ENCODE results near the gene DBX2.
"Not testable (repeated sequence)": the region's sequence is repeated elsewhere in the genome, so short reads cannot be mapped to it uniquely, and the experiment has no call there.

DBX2 gene

GRCh38 chr12:45008211-45008610 lies 42.7 kb downstream of the DBX2 start:
- DNase-seq: no peak

DNA sequence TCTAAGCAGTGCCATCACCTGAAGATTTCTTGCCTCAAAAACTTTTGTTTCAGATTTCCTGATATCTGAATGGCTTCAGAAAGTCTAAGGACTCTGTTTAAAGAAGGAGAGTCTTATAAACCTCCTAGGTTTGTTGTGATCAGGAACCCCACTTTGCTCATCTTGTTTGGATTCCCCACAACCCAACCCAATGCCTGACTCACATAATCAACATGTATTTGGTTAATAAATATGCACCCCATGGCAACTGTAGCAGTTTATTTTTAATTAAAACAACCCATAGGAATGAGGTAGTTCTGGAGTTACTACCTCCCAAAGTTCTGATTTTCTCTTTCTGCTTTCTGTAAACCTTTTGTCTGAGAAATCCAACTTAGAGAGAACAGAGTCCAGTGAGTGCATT lies 51.5 kb downstream of the DBX2 start:
- no peak for DNase-seq

GRCh38 chr12:44993161-44993560 lies 57.7 kb downstream of the DBX2 start:
- DNase-seq: no peak

DNA sequence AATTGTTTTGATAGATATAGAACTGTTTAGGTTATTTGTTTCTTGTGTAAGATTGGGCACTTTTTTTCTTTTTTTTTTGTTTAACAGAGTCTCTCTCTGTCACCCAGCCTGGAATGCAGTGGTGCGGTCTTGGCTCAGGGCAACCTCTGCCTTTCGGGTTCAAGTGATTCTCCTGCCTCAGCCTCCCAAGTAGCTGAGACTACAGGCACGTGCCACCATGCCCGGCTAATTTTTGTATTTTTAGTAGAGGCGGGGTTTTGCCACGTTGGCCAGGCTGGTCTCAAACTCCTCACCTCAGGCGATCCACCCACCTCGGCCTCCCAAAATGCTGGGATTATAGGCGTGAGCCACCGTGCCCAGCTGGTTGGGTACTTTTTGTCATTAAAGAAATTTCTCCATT lies 66.0 kb downstream of the DBX2 start:
- DNase-seq: not testable (repeated sequence)

DNA sequence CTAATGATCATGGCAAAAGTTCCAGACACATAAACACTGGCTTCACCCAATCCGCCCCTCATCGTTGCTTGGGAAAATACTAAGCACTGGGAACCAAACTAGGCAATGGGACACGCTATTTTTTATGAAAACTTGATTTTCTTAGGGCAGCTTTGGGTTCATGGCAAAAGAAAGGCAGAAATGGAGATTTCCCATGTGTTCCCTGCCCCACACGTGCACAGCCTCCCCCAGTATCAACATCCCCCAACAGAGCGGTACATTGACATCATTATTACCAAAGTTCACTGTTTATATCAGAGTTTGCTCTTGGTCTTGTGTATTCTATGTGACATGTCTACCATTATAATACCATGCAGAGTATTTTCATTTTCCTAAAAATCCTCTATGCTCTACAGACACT lies 71.0 kb downstream of the DBX2 start:
- no peak for DNase-seq

DNA sequence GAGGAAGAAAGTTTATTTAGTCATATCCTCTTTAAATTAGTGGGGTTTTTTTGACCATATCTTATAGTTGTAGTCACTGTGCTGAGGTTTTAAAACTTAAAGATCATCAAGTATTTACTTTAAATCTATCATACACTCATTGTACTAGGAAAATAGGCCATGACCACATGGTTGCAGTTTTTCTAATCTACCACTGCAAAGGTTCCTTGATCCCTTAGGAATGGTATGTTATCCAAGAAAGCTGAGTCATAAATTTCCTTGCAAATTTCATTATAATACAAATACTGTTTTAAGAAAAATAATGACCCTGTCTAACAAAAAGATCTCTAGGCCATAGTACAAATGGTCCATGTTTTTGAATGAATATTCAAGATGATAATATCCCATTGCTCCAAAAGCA lies 74.7 kb downstream of the DBX2 start:
- no peak for DNase-seq

- peak in 2 of 4 experiments; percentile 1 to 10 for DNase-seq
Observed at GRCh38 chr12:44972746-44973421, 78.0 kb downstream of the DBX2 start.

- no peak for DNase-seq
Observed at GRCh38 chr12:44968965-44969364, 81.9 kb downstream of the DBX2 start.
